ENCODE results near the gene ZNF608. TPM values are rescaled to one million over a fixed set of nuclear protein-coding genes. Genes with fewer than 3 reads are reported as not detected.
A peak's percentile ranks its signal among the peaks of the same experiment; 100 is the strongest.

The ZNF608 gene
- polyA plus RNA-seq, 1 donor (not counting 4 experiments of a cell fraction or from before 2014, with no cell fraction given), result 1.1 TPM

- H4K20me1 ChIP-seq (ENCODE audit: control insufficient read depth, extremely low read depth, insufficient read depth, low read length), result no peaks in the 10 kb centered on the region
- dilution Hi-C loops (cut with MboI; ENCODE audit: extremely low pct_ligation_motif_present, low sequenced_read_pairs), result no loop called here
- no peak overlapping the region for H3K4me3 ChIP-seq (ENCODE audit: control insufficient read depth in 2 of 3, extremely low read depth in 1 of 3, insufficient read depth in 2 of 3, low read depth in 1 of 3, low read length in 3 of 3)
- peaks cover 16% of the 10 kb centered on the region for H3K27me3 ChIP-seq (ENCODE audit: control insufficient read depth, extremely low read depth, insufficient read depth, low read length)
- peaks cover 42% of the 10 kb centered on the region for H3K4me1 ChIP-seq (ENCODE audit: control insufficient read depth, extremely low read depth, insufficient read depth, low read length)
- no peaks in the 10 kb centered on the region for H3K9me3 ChIP-seq (ENCODE audit: control insufficient read depth, low read depth, low read length)
- no peaks in the 10 kb centered on the region for H3K36me3 ChIP-seq (ENCODE audit: control insufficient read depth in 2 of 2, extremely low read depth in 1 of 2, insufficient read depth in 2 of 2, low read length in 2 of 2)
- H2AFZ ChIP-seq (ENCODE audit: control insufficient read depth, low read length), result no peak overlapping the region
- no peak overlapping the region for H3K4me2 ChIP-seq (ENCODE audit: control insufficient read depth, extremely low read depth, insufficient read depth, low read depth, low read length)
- no peaks in the 10 kb centered on the region for H3K79me2 ChIP-seq (ENCODE audit: control insufficient read depth, insufficient read depth, low read length)
- DNase-seq (ENCODE audit: low read depth, low spot score) (no peak), FAIRE-seq (no peak)
- H3K9ac ChIP-seq (ENCODE audit: control insufficient read depth, extremely low read depth, insufficient read depth, low read length), result no peak overlapping the region
- TF ChIP-seq EZH2 (IDR thresholded peaks at IDR 0.05; ENCODE audit: low read length), result no peak
- no peak for TF ChIP-seq CTCF (optimal IDR thresholded peaks at IDR 0.05 in 1 of 3, IDR thresholded peaks at IDR 0.05 in 1 of 3, conservative IDR thresholded peaks at IDR 0.05 in 1 of 3; ENCODE audit: extremely low read depth in 1 of 3, insufficient read depth in 2 of 3, low read length in 3 of 3)
- no peak overlapping the region for H3K27ac ChIP-seq (ENCODE audit: control insufficient read depth, insufficient read depth, low read length)
- no peaks in the 10 kb centered on the region for H3K9me1 ChIP-seq (ENCODE audit: control insufficient read depth, extremely low read depth, insufficient read depth, low read length)
Observed at GRCh38 chr5:124744170-124744971, 2.1 kb downstream of the ZNF608 start.

- Histone ChIP-seq H3K9me1 (ENCODE audit: control insufficient read depth, extremely low read depth, insufficient read depth, low read length) (no peaks in the 10 kb centered on the region), H3K9ac (ENCODE audit: control insufficient read depth, extremely low read depth, insufficient read depth, low read length) (no peak overlapping the region), H3K4me1 (ENCODE audit: control insufficient read depth, extremely low read depth, insufficient read depth, low read length) (peaks cover 42% of the 10 kb centered on the region), H3K36me3 (ENCODE audit: control insufficient read depth in 2 of 2, extremely low read depth in 1 of 2, insufficient read depth in 2 of 2, low read length in 2 of 2) (no peaks in the 10 kb centered on the region), H3K27ac (ENCODE audit: control insufficient read depth, insufficient read depth, low read length) (no peak overlapping the region), H4K20me1 (ENCODE audit: control insufficient read depth, extremely low read depth, insufficient read depth, low read length) (no peaks in the 10 kb centered on the region), H3K4me2 (ENCODE audit: control insufficient read depth, extremely low read depth, insufficient read depth, low read depth, low read length) (peak overlapping the region; percentile 83), H3K9me3 (ENCODE audit: control insufficient read depth, low read depth, low read length) (no peaks in the 10 kb centered on the region), H3K4me3 (ENCODE audit: control insufficient read depth in 2 of 3, extremely low read depth in 1 of 3, insufficient read depth in 2 of 3, low read depth in 1 of 3, low read length in 3 of 3) (no peak overlapping the region), H3K27me3 (ENCODE audit: control insufficient read depth, extremely low read depth, insufficient read depth, low read length) (peaks cover 16% of the 10 kb centered on the region), H2AFZ (ENCODE audit: control insufficient read depth, low read length) (no peak overlapping the region), H3K79me2 (ENCODE audit: control insufficient read depth, insufficient read depth, low read length) (no peaks in the 10 kb centered on the region)
- no peak for FAIRE-seq
- dilution Hi-C loops (cut with MboI; ENCODE audit: extremely low pct_ligation_motif_present, low sequenced_read_pairs), result no loop called here
- no peak for DNase-seq (ENCODE audit: low read depth, low spot score)
- TF ChIP-seq EZH2 (IDR thresholded peaks at IDR 0.05; ENCODE audit: low read length) (no peak), CTCF (optimal IDR thresholded peaks at IDR 0.05 in 1 of 3, IDR thresholded peaks at IDR 0.05 in 1 of 3, conservative IDR thresholded peaks at IDR 0.05 in 1 of 3; ENCODE audit: extremely low read depth in 1 of 3, insufficient read depth in 2 of 3, low read length in 3 of 3) (no peak)
Observed at GRCh38 chr5:124743602-124744169, 2.8 kb downstream of the ZNF608 start.
